GM19468 (cell line): ENCODE measurements around the gene TMEM154.

Experiments used
- ATAC-seq: cut with Tn5 transposase; IDR thresholded peaks from one replicate; pipeline ENCODE4 v1.9.1; 2021; ENCODE audit warnings: mild to moderate bottlenecking, moderate library complexity, moderate number of reproducible peaks; ENCODE audit not compliant: unreplicated experiment; ENCODE audit errors: extremely low read depth

TMEM154 gene

DNA sequence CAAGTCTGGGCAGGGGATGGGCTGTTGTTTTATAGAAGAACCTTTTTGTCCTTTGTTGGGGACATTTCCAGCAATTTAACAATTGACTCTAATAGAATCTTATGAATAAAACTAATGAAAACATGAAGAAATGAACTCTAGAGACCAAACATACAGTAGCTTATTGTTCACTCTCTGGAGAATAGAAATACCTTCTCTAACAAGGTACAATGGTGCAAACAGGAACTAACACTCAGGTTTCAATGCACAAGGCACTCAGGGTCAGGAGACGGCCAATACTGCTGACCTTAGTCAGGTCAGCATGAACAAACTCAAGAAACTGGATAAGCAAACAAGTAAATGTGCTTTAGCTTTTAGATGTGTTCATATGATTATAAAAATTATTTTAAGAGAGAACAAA, 104.3 kb downstream of the TMEM154 start:
- ATAC-seq = no peak

GRCh38 chr4:152573861-152574260, 105.9 kb downstream of the TMEM154 start:
- no peak for ATAC-seq

- no peak for ATAC-seq
These were observed 107.2 kb downstream of the TMEM154 start for GRCh38 chr4:152572417-152573086.

- no peak for ATAC-seq
These were observed 108.0 kb downstream of the TMEM154 start for GRCh38 chr4:152571770-152572169.

- no peak for ATAC-seq
These were observed 108.5 kb downstream of the TMEM154 start for GRCh38 chr4:152571296-152571695.
